Caki2 (cell line): ENCODE data around the gene APOA1. TPM values are rescaled to one million over a fixed set of nuclear protein-coding genes. Genes with fewer than 3 reads are reported as not detected.
"Not testable (repeated sequence)": the region's sequence is repeated elsewhere in the genome, so short reads cannot be mapped to it uniquely, and the experiment has no call there.

Source experiments
- DNase-seq: peaks from one replicate; pipeline ENCODE4 v3.0.0-alpha.2; 2015; ENCODE audit warnings: low read depth
- in situ Hi-C: cut with HindIII; loops from 2 replicates; pipeline ENCODE4 v1.10.0; 2016; ENCODE audit warnings: low sequenced_read_pairs, low pct_unique_long_range_greater_than_20kb, mixed read lengths
- total RNA-seq: library from RNA; depleted of rRNA; stranded (reverse); fragments of >200 nt; shearing (Covaris generic); gene quantifications from 2 replicates; pipeline ENCODE4 v1.2.3, GENCODE V29; 2014; ENCODE audit warnings: low replicate concordance

APOA1 gene
- total RNA-seq, 1 experiment from 2014 or later: not detected

DNA sequence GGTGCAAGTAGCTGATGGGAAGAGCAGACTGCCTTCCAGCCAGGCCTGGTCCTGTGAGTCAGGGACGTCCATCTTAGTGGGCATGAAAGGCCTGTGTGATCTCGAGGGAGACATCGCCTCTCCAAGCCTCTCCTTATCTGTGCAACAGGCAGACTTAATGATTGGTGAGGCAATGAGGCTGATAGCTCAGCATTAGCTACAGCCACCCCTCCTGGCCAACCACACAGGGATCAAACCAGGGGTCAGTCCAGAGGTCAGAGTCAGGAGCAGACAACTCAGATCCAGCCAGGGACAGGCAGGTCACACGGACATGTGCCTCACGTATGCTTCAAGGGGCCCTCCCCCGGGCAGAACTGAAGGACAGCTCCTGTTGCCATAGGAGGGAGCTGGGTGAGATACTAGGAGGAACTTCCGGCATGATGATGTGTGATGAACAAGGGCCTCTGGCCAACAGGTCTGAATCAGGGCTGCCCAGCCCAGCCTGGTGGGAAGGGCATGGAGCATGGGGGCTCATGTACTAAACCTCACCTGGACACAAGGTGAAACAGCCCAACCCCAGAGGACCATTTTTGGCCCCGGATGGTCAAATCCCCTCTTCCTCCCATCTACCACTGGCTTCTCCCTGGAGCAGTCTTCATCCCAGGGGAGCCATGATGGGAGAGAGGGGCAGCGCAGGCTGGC lies 10.5 kb downstream of the APOA1 start:
- in situ Hi-C loops: no loop called here
- DNase-seq: no peak

DNA sequence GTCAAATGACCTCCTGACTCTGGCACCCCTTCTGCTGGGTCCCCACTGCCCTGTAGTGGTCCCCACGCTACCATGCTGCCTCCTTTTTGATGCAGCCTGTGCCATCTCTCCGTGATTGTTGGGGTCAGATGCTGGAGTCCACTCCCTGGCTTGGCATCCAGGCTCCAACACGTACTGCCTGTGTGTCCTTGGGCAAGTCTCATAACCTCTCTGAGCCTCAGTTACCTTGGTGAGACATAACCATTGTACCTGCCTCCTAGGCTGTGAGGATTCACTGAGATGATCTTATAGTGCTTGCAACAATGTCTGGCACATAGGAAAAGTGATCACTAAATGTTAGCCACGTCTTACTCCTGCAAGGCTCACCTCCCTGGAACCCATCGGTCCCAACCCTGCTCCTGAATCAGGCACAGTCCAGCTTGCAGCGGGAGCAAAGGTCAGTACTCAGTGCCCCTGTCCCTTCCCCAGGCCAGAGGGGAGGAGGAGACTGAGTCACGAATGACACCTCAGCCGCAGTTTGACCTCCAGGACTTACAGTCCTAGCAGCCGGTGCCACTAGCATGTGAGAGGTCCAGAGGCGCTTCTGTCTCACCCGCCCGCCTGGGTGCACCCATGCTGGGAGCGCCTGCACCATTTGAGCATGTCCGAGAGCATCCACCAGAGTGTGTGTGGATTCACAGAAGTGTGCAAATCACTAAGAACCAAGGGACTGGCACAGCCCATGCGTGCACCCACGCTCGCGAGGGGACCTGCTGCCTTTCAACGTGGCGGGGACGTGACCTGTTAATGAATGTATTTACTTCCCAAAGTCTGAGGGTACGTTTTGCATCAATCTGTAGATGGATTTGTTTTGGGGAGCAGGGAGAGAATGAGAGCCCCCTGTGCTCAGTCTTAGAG lies 11.3 kb downstream of the APOA1 start:
- in situ Hi-C loops: no loop called here
- DNase-seq: no peak

DNA sequence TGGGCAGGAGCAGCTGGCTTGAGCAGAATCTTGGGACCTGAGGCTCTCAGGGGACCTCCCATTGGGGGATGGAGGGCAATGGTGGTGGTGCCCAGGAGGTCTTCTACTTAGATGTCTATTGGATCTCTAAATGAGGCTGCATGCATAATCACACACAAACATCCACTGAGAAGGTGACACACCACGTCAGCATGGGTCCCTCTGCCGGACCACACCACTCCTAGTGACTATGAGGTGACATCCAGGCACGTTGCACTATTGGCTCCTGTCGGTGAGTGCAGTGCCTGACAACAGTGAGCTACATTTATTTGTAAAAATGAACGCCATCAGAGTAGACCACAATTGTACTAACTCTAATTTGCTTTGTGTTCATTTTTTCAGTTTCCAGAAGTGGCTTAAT lies 12.0 kb downstream of the APOA1 start:
- in situ Hi-C loops: no loop called here
- DNase-seq: no peak

DNA sequence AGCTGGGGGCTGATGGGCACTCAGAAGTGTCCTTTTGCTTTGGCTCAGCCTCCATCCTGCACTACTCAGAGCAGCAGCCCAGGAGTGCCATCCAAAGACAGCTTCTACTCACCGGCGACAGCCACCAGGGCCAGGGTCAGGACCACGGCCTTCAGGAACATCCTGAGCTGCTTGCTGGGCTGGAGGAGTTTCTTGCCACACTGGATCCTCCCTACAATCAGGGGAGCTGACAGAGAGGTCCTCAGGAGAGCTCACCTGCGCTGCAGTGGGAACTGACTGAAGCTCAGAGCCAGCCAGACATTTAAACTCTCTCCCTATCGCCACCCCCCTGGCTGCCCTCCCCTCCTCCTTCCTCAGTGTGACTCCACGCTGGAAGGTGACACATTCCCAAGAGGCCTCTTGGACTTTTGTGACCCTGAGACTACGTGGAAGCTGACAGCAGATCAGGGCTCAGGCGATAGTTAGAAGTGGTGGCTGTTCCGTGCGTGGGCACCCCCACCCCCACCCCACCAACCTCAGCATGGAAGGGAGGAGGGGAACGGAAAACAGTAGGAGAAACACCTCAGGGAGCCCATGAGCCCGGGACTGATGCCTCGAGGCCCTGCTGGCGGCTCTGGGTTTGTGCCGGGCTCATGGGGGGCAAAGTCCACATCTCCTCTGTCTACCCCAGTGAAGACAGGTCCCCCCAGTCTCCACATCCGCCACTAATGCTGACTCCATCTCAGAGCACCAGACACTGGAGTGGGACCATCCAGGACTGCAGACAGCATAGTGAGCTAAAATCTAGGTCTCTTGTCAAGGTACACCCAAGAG lies 14.2 kb downstream of the APOA1 start, which contains the start of gene APOA4:
TSS of gene APOA4 (minus strand) at position 274 of the 813 bp plus-strand sequence. CDS start at position 161, 113 bp downstream.
- no peak for DNase-seq
- in situ Hi-C loops: no loop called here

DNA sequence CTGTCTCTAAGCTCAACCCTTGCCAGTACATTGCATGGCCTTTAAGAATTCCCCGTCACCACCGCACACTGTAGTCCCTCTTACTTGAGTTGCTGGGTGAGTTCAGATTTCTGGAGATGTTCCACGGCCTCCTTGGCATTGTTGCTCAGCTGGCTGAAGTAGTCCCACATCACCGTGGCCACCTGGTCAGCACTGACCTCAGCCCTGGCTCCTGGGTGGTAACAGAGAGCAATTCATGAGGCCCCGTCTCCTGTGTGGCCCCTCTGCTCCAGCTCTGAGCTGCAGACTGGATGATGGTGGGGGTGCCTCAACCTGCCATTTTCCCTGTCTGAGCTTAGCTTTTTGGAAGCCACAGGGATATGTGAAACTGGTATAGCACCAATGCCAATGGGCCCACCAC lies 14.8 kb downstream of the APOA1 start:
- in situ Hi-C loops: no loop called here
- DNase-seq: no peak

DNA sequence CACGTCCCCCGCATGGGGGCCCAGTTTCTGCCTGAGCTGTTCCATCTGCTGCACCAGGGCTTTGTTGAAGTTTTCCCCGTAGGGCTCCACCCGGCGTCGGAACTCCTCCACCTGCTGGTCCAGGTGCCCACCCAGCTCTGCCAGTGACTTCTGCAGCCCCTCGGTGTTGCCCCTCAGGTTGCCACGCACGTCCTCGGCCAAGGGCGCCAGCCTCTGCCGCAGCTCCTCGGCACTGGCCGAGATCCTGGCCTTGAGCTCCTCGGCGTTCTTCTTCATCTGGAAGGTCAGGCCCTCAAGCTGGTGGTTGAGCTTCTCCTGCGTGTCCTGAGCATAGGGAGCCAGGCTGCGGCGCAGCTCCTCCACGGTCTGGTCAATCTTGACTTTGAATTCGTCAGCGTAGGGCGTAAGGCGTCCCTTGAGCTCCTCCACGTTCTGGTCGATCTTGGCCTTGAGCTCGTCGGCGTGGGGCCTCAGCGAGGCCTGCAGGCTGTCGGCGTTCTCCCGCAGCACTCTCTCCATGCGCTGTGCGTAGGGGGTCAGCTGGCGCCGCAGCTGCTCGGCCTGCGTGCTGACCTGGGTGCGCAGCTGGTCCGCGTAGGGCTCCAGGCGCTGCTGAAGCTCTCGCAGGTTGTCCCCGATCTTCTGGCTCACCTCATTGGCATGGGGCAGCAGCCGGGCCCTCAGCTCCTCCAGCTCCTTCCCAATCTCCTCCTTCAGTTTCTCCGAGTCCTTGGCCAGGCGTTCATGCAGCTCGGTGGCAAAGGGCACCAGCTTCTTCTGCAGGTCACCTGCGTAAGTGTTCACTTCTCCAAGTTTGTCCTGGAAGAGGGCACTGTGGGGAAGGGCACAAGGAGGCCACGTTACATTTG lies 16.1 kb downstream of the APOA1 start:
- in situ Hi-C loops: no loop called here
- DNase-seq: no peak

DNA sequence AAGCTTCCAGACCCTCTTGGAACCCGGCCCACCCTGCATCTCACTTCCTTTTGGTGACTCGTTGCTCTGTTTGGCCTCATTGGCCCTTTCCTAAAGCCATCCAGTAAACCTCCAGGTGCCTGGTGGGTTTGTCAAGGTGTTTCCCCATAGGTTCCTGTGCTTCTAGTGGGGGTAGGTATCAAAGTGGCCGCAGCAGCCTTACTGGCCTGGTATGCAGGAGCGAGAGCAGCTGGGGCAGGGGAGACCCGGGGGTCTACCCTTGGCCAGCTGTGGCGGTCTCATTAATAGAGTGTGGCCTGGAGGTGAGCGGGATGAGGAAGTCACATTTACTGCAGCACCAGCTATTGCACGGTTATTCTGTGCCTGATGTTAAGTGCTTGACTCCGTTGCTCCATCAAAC lies 18.4 kb downstream of the APOA1 start:
- in situ Hi-C loops: no loop called here
- no peak for DNase-seq

DNA sequence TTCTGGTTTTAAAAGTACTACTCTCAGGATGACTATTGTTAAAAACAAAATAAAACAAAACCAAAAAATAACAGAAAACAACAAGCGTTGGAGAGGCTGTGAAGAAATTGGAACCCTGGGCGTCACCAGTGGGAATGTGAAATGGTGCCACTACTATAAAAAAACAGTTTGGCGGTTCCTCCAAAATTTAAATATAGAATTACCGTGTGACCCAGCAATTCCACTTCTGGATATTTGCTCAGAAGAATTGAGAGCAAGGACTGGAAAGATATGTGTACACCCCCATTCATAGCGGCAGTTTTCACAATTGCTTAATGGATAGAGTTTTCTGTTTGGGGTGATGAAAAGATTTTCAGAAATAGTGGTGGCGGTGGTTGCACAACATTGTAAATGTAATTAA lies 22.9 kb downstream of the APOA1 start:
- in situ Hi-C loops: no loop called here
- no peak for DNase-seq

DNA sequence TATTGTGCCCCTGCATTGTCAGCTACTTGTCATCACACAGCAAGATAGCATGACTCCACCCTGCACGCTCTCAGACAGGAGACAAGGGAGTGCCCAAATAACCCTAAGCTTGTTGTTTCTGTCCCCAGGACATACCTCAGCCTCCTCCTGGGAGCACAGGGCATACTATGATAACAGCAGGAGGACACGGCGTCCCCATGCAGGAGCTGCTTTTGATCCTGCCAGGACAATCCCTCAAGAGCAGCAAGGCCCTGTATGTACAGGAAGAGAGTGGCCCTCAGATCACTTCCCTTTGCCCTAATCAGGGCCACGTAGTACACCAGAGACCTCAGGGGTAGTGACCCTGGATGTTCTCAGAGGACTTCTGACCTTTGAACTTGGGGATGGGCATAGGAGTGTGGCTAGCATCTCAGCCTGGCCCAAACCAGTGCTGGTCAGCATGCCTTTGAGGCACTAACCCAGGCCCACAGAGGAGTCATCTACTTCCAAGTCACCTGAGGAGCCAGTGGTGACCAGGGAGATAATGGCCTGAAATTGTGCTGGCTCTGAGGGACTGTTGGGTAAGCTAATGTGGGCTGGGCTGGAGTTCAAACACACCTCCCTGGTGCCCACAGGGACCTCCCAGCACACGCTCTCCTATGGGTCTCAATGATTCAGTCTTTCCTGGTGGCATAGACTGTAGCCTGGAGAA lies 23.5 kb downstream of the APOA1 start:
- in situ Hi-C loops: no loop called here
- DNase-seq: no peak

DNA sequence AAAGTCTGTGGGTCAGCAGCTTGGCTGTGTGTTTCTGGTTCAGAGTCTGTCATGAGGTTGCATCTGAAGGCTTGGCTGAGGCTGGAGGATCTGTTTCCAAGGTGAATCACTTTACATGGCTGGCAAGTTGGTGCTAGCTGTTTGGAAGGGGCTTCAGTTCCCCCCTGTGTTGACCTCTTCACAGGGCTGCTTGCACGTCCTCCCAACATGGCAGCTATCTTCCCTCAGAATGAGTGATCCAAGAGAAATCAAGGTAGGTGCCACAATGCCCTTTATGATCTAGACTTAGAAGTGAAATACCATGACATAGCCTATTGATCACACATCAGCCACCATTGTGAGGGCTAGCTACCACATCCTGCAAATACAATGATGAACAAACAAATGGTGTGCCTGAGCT lies 24.3 kb downstream of the APOA1 start:
- in situ Hi-C loops: no loop called here

DNA sequence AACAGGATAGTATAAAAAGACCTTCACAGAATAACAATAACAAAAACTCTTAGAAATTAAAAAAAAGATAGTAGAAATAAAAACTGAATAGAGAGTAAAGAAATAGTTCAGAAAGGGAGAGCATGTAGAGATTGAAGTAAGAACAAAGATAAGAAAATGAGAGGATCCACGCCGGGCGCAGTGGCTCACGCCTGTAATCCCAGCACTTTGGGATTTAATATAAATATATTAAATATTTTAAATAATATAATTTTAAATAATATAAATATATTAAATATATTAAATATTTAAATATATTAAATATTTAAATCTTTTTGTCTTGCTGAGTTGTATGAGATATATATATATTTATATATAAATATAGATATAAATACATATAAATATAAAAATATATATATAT lies 25.3 kb downstream of the APOA1 start:
- DNase-seq: no peak
- in situ Hi-C loops: no loop called here

More for the DNA sequence above, 24.3 kb downstream of the APOA1 start:
- DNase-seq: no peak

DNA sequence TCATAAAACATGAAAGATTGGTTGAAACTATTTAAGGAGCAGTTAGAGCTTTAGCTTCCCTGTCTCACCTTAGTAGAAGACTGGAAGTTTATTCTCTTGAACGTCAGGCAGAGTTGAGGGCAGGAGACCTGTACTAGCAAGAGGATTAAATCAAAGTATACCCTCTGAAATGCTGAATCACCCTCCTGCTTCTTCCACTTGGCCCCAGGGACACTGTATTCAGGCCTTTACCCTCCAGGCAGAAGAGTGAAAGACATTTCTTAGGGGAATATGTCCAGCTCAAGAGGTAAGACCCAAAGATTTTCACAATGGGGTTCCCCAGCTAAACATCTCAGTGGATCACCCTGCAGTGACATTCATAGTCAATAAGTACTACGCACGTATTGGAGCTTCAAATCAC lies 26.2 kb downstream of the APOA1 start:
- DNase-seq: no peak
- in situ Hi-C loops: no loop called here

DNA sequence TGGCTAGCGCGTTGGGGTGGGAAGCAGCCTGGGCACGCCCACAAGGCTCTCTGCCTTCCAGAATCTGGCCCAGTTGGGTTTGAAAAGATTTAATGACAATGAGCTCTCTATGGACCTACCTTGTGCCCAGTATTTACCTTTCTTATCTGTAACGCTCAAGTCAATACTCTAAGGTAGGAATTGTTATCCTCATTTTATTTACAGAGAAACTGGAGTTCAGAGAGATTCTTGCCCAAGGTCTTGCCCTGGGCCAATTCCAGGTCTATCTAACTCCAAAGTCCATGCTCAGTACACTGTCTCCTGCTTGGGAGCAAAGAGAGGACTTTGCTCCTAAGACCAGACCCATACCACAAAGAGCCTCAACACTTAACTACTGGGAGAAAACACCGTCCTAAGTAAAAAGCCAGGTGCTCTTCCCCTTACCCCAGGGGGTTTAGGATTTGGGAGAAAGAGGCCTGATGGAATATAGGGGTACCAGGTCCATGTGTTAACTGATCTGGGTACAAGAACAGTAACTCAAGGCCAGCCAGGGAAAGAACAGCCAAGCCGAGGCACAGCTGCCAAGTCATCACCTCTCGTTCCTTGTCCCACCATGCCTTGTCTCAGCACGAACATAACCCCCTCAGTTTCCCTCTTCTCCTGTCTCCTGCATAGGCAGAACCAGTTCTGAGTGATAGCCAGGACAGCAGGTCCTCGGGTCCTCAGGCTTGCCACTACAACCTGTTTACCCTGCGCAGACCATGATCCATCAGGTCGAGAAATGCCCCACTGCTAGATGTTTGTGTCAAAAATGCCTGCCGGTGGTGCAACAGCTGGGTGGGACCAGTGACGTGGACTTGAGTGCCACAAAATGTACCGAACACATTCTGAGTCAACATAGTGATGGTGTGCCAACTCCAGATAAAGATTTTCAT lies 28.9 kb downstream of the APOA1 start:
- in situ Hi-C loops: no loop called here
- DNase-seq: no peak

DNA sequence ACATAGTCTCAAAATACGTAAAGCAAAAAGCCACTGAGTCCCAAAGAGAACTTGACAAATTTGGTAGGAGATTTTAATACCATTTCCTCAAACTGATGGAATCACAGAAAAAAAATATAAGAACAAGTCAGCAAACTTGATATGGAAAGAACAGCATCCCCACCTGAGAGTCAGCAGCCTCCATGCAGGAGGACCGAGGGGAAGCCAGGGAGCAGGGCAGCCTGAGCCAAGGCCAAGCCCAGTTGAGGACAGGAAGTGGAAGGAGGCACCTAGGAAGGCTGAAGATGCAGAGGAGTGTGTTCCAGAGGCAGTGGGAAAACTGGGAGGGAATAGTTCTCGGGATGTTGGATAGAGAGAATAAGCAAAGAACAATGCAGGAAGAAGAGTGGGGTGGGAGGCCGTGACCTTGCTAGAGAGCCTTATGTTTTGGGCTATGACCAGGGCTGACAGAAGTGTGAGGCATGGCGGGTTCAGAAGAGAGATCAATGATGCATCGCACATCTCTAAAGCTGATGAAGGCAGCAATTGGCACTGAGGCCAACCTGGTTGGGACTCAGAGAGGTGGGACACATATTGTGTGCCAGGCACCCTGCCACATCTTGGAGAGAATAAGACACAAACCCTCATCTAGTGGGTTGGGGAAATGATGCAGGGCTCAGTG lies 29.7 kb downstream of the APOA1 start:
- in situ Hi-C loops: no loop called here
- no peak for DNase-seq

DNA sequence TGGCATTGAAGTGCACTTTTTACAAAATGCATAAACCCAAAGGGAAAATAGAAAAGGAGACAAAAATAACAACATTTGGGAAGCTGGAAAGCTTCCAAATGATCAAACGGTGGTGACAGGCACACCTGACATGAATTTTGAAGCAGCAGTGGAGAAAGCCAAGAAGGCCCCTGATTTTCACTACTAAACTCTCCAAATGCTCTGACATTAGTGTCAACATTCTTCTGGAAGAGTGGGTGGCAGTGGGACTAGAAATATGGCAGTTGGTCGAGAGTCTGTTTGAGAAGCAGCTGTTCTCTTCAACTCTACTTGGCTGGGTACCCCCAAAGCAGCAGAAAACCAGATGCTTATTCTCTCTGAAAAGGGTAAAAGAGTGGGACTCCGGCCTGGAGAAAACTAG lies 33.4 kb downstream of the APOA1 start:
- in situ Hi-C loops: no loop called here
- no peak for DNase-seq

DNA sequence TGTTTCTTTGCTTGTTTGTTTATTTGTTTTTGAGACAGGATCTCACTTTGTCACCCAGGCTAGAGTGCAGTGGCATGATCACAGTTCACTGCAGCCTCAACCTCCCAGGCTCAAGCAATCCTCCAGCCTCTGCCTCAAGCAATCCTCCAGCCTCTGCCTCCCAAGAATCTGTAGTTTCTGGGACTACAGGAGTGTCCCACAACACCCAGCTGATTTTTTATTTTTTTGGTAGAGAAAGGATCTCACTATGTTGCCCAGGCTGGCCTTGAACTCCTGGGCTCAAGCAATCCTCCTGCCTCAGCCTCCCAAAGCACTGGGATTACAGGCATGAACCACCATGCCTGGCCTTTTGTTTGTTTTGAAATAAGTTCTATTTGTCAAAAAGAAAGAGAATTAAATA lies 35.8 kb downstream of the APOA1 start:
- in situ Hi-C loops, DNase-seq: not testable (repeated sequence)
